ENCODE data around the gene ALPL.

The ALPL gene

DNA sequence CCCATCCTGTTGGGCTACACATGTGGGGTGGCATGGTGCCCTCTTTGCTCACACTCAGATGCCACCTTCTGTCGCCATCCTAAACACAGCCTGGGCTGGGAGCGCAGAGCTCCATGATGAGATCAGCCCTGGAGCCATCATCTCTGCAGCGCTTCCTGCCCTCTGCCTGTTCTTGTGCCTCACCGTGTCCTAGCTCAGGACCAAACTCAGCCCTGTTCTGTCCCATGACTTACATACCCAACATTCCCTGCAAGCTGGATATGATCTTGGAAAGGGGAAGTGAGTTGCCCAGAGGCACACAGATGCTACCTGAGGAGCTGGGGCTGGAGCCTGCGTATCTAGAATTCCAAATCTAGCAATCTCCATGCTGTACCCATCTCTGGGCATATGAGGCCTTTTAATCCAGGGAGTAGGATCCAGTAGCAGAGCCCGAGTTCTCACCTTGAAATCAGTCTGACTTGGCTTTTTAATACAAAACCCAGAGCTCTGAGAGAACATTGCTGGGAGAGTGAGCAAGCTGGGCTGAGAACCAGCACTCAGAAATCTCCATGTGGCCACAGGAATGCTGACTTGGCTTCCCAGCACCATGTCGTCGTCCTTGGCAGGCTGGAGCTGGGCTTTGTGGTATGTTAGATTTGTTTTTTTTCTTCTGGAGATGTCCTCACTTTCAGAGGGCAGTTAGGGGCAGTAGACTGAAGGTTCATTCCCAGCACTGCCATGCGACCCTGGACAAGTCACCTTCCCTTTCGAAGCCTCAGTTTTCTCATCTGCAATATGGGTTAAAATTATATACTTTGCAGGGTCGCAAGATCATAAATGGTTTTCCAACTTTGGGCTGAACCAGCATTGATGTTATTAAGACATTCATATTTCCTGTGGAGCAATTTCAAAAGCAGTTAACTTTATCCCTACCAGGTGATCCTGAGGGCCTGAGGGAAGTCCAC lies 2.6 kb downstream of the ALPL start:
- DNase-seq: peak; percentile 91 to 94
- Histone ChIP-seq H4K8ac (ENCODE audit: low read depth, low read length) (no peak overlapping the region), H2AFZ (ENCODE audit: insufficient read depth, low read length, poor library complexity) (no peak overlapping the region), H4K12ac (ENCODE audit: low read depth, low read length) (no peak overlapping the region), H3K27ac (ENCODE audit: low read depth, low read length) (no peak overlapping the region), H3K9ac (ENCODE audit: low read length) (no peak overlapping the region), H3K36me3 (ENCODE audit: control insufficient read depth in 1 of 2, insufficient read depth in 2 of 2, low read length in 2 of 2) (no peaks in the 10 kb centered on the region), H3K79me2 (ENCODE audit: control insufficient read depth, insufficient read depth, low read length, poor library complexity) (no peaks in the 10 kb centered on the region), H3K4me2 (ENCODE audit: low read length) (no peak overlapping the region), H3K14ac (ENCODE audit: low read length) (no peak overlapping the region), H3K9me3 (ENCODE audit: insufficient read depth, low read depth, low read length) (no peaks in the 10 kb centered on the region), H3K79me1 (ENCODE audit: low read length) (no peaks in the 10 kb centered on the region), H3K27me3 (ENCODE audit: insufficient read depth, low read length) (no peaks in the 10 kb centered on the region), H3K4ac (ENCODE audit: low read depth, low read length) (no peak overlapping the region), H4K91ac (ENCODE audit: low read depth, low read length) (no peak overlapping the region), H3K4me3 (ENCODE audit: low read depth, low read length) (no peak overlapping the region), H2BK120ac (ENCODE audit: insufficient read depth, low read length, poor library complexity) (no peak overlapping the region), H3K18ac (ENCODE audit: low read length) (no peak overlapping the region), H2BK5ac (ENCODE audit: low read depth, low read length, poor library complexity) (no peak overlapping the region), H3K4me1 (ENCODE audit: control insufficient read depth in 1 of 2, insufficient read depth in 2 of 2, low read length in 2 of 2) (peaks cover 17 to 18% of the 10 kb centered on the region in 2 experiments), H2AK5ac (ENCODE audit: low read length) (no peak overlapping the region), H2BK12ac (ENCODE audit: low read length) (no peak overlapping the region), H3K23ac (ENCODE audit: low read length) (no peak overlapping the region)
- WGBS (ENCODE audit: extremely low coverage, insufficient coverage, insufficient read length): no CpG with 5 or more reads among the region's 11 CpGs

GRCh38 chr1:21514245-21514644 lies 5.0 kb downstream of the ALPL start:
- Histone ChIP-seq H3K14ac (ENCODE audit: low read length) (no peak overlapping the region), H3K23ac (ENCODE audit: low read length) (no peak overlapping the region), H2BK12ac (ENCODE audit: low read length) (no peak overlapping the region), H3K9me3 (ENCODE audit: insufficient read depth, low read depth, low read length) (no peaks in the 10 kb centered on the region), H3K79me2 (ENCODE audit: control insufficient read depth, insufficient read depth, low read length, poor library complexity) (no peaks in the 10 kb centered on the region), H2AK5ac (ENCODE audit: low read length) (no peak overlapping the region), H3K79me1 (ENCODE audit: low read length) (no peaks in the 10 kb centered on the region), H3K36me3 (ENCODE audit: control insufficient read depth in 1 of 2, insufficient read depth in 2 of 2, low read length in 2 of 2) (no peaks in the 10 kb centered on the region), H2BK5ac (ENCODE audit: low read depth, low read length, poor library complexity) (no peak overlapping the region), H4K91ac (ENCODE audit: low read depth, low read length) (no peak overlapping the region), H3K4ac (ENCODE audit: low read depth, low read length) (no peak overlapping the region), H3K4me1 (ENCODE audit: control insufficient read depth in 1 of 2, insufficient read depth in 2 of 2, low read length in 2 of 2) (peaks cover 13 to 14% of the 10 kb centered on the region in 2 experiments), H3K27ac (ENCODE audit: low read depth, low read length) (no peak overlapping the region), H4K12ac (ENCODE audit: low read depth, low read length) (no peak overlapping the region), H3K27me3 (ENCODE audit: insufficient read depth, low read length) (no peaks in the 10 kb centered on the region), H3K4me2 (ENCODE audit: low read length) (no peak overlapping the region), H3K18ac (ENCODE audit: low read length) (no peak overlapping the region), H3K4me3 (ENCODE audit: low read depth, low read length) (no peak overlapping the region), H3K9ac (ENCODE audit: low read length) (no peak overlapping the region), H2BK120ac (ENCODE audit: insufficient read depth, low read length, poor library complexity) (no peak overlapping the region), H2AFZ (ENCODE audit: insufficient read depth, low read length, poor library complexity) (no peak overlapping the region), H4K8ac (ENCODE audit: low read depth, low read length) (no peak overlapping the region)
- no peak for DNase-seq
- no CpG with 5 or more reads among the region's 5 CpGs for WGBS (ENCODE audit: extremely low coverage, insufficient coverage, insufficient read length)

DNA sequence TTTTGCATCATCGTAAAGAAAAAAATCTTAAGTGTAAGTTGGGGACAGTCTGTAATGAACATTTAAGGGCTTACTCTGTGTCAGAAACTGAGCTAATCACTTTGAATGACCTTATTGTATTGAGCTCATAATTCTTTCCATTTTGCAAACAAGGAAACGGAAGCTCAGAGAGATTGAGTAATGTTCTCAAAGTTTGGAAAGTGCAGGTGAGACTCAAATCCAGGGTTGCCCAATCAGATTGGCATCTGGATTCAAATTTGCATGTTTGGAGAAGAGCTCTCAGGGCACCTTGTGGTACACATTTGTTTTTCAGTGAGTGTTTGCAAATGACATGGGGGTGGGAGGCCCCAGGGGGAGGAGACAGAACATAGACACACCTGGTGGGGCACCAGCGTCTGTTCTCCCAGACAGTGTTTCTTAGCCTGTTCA lies 8.0 kb downstream of the ALPL start:
- Histone ChIP-seq H2AFZ (ENCODE audit: insufficient read depth, low read length, poor library complexity) (no peak overlapping the region), H3K14ac (ENCODE audit: low read length) (no peak overlapping the region), H3K18ac (ENCODE audit: low read length) (no peak overlapping the region), H2AK5ac (ENCODE audit: low read length) (no peak overlapping the region), H2BK12ac (ENCODE audit: low read length) (no peak overlapping the region), H3K4me1 (ENCODE audit: control insufficient read depth in 1 of 2, insufficient read depth in 2 of 2, low read length in 2 of 2) (no peaks in the 10 kb centered on the region), H3K36me3 (ENCODE audit: control insufficient read depth in 1 of 2, insufficient read depth in 2 of 2, low read length in 2 of 2) (no peaks in the 10 kb centered on the region), H2BK120ac (ENCODE audit: insufficient read depth, low read length, poor library complexity) (no peak overlapping the region), H3K79me1 (ENCODE audit: low read length) (no peaks in the 10 kb centered on the region), H3K9ac (ENCODE audit: low read length) (no peak overlapping the region), H4K8ac (ENCODE audit: low read depth, low read length) (no peak overlapping the region), H4K91ac (ENCODE audit: low read depth, low read length) (no peak overlapping the region), H3K79me2 (ENCODE audit: control insufficient read depth, insufficient read depth, low read length, poor library complexity) (no peaks in the 10 kb centered on the region), H3K4ac (ENCODE audit: low read depth, low read length) (no peak overlapping the region), H3K27me3 (ENCODE audit: insufficient read depth, low read length) (no peaks in the 10 kb centered on the region), H4K12ac (ENCODE audit: low read depth, low read length) (no peak overlapping the region), H3K4me2 (ENCODE audit: low read length) (no peak overlapping the region), H2BK5ac (ENCODE audit: low read depth, low read length, poor library complexity) (no peak overlapping the region), H3K23ac (ENCODE audit: low read length) (no peak overlapping the region), H3K9me3 (ENCODE audit: insufficient read depth, low read depth, low read length) (no peaks in the 10 kb centered on the region), H3K4me3 (ENCODE audit: low read depth, low read length) (no peak overlapping the region), H3K27ac (ENCODE audit: low read depth, low read length) (no peak overlapping the region)
- no peak for DNase-seq
- WGBS (ENCODE audit: extremely low coverage, insufficient coverage, insufficient read length): no CpG with 5 or more reads among the region's 3 CpGs

DNA sequence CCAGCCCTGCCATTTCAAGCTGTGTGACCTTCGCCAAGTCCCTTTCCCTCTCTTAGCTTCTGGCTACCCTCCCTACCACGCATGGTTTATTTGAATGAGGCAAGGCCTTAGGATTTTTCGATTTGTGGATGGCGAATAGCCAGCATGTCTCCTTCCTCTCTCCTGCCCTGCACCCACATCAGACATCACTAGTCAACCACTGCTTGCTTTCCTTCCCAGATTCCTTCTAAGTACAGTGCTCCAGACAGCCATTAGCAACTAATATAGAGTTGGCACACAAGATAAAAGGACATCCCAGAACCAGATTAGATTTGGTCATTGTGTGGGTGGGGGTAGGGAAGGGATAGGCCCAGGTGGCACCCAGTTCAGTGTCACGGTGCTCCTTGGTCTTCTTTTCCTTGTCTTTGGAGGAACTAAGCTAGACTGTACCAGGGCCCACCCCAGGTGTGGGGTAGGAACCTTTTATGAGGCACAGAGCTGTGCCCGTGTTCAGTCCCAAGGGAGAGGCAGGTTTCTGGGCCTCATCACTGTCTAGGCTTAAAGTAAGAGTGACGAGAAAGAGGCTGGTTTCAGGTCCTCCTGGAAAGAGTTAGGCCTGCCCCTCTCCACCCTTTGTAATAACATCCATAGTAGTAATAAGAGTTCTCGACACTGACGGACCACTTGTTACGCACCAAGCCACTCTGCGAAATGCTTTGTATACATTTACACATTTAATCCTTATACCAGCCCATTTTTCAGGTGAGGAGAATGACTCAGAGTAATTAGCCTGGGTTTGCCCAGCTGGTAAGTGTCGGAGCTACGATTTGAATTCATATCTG lies 8.6 kb downstream of the ALPL start:
- no peak overlapping the region for H3K23ac ChIP-seq (ENCODE audit: low read length)
- no peak overlapping the region for H2BK5ac ChIP-seq (ENCODE audit: low read depth, low read length, poor library complexity)
- no peaks in the 10 kb centered on the region for H3K79me2 ChIP-seq (ENCODE audit: control insufficient read depth, insufficient read depth, low read length, poor library complexity)
- WGBS (ENCODE audit: extremely low coverage, insufficient coverage, insufficient read length): no CpG with 5 or more reads among the region's 13 CpGs
- H3K79me1 ChIP-seq (ENCODE audit: low read length): no peaks in the 10 kb centered on the region
- H2BK12ac ChIP-seq (ENCODE audit: low read length): no peak overlapping the region
- H3K9me3 ChIP-seq (ENCODE audit: insufficient read depth, low read depth, low read length): no peaks in the 10 kb centered on the region
- H4K8ac ChIP-seq (ENCODE audit: low read depth, low read length): no peak overlapping the region
- H3K4ac ChIP-seq (ENCODE audit: low read depth, low read length): no peak overlapping the region
- no peak overlapping the region for H4K91ac ChIP-seq (ENCODE audit: low read depth, low read length)
- no peak overlapping the region for H2AFZ ChIP-seq (ENCODE audit: insufficient read depth, low read length, poor library complexity)
- no peak overlapping the region for H3K4me3 ChIP-seq (ENCODE audit: low read depth, low read length)
- no peak overlapping the region for H2BK120ac ChIP-seq (ENCODE audit: insufficient read depth, low read length, poor library complexity)
- H4K12ac ChIP-seq (ENCODE audit: low read depth, low read length): no peak overlapping the region
- no peak overlapping the region for H3K18ac ChIP-seq (ENCODE audit: low read length)
- H3K4me2 ChIP-seq (ENCODE audit: low read length): no peak overlapping the region
- no peak for DNase-seq
- no peak overlapping the region for H3K9ac ChIP-seq (ENCODE audit: low read length)
- H3K4me1 ChIP-seq (ENCODE audit: control insufficient read depth in 1 of 2, insufficient read depth in 2 of 2, low read length in 2 of 2): no peaks in the 10 kb centered on the region
- no peaks in the 10 kb centered on the region for H3K27me3 ChIP-seq (ENCODE audit: insufficient read depth, low read length)
- H2AK5ac ChIP-seq (ENCODE audit: low read length): no peak overlapping the region
- no peak overlapping the region for H3K27ac ChIP-seq (ENCODE audit: low read depth, low read length)
- H3K14ac ChIP-seq (ENCODE audit: low read length): no peak overlapping the region
- H3K36me3 ChIP-seq (ENCODE audit: control insufficient read depth in 1 of 2, insufficient read depth in 2 of 2, low read length in 2 of 2): no peaks in the 10 kb centered on the region
